ENCODE measurements around the gene C19orf12. TPM values are rescaled to one million over a fixed set of nuclear protein-coding genes. Genes with fewer than 3 reads are reported as not detected.

Gene C19orf12
- total and polyA plus RNA-seq, 2 experiments from 2014 or later, result 11.4 to 17.2 TPM

DNA sequence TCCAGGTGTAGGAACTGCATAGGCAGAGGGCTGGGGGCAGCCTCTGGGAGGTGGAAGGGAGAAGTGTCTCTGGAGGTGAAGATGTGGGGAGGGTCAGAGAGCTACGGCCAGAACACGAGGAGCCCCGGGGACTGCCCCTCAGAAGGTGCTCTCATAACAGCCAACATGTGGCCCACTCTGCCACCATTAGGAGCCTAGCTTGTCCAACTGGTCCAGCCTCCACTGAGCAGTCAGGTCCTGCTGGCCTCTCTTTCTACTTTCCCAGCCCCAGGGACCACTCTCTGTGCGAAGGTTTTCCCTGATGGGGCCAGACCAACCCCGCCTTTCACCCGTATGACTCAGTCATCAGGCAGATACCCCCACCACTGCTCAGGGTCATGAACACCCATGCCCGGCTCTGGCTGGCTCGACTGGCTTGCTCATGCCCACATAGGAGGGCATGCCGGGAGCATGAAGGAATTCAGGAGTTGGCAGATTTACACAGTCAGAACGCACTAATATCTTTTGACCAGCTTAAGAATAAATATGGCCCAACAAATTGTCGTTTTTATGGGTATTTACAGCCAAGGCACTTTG, 37.5 kb upstream of the C19orf12 start (continued):
- TF ChIP-seq ZNF462 (CRISPR knock-in tag; IDR thresholded peaks at IDR 0.05), result no peak
- TF ChIP-seq, protein P1, sequence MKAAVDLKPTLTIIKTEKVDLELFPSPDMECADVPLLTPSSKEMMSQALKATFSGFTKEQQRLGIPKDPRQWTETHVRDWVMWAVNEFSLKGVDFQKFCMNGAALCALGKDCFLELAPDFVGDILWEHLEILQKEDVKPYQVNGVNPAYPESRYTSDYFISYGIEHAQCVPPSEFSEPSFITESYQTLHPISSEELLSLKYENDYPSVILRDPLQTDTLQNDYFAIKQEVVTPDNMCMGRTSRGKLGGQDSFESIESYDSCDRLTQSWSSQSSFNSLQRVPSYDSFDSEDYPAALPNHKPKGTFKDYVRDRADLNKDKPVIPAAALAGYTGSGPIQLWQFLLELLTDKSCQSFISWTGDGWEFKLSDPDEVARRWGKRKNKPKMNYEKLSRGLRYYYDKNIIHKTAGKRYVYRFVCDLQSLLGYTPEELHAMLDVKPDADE (IDR thresholded peaks at IDR 0.05), result no peak
- no peak for TF ChIP-seq EZH2 (IDR thresholded peaks at IDR 0.05; ENCODE audit: low read depth, unreplicated experiment)
- no peak for TF ChIP-seq CTCF (conservative IDR thresholded peaks at IDR 0.05; ENCODE audit: low read depth in 2 of 2)

- Mint-ChIP-seq H3K36me3 (ENCODE audit: low read depth) (no peaks in the 10 kb centered on the region), H3K9me3 (peaks cover 2% of the 10 kb centered on the region; the same call in 1 of the 3 replicates), H3K27me3 (ENCODE audit: insufficient read depth, low read depth, poor library complexity) (no peaks in the 10 kb centered on the region), H3K27ac (no peak overlapping the region), H3K4me3 (no peak overlapping the region), H3K4me1 (no peaks in the 10 kb centered on the region)
- no peak overlapping the region for H3K27ac ChIP-seq (ENCODE audit: low read depth)
- H3K36me3 ChIP-seq (ENCODE audit: insufficient read depth), result no peaks in the 10 kb centered on the region
- H3F3A ChIP-seq (replicated peaks; ENCODE audit: low read depth), result no peaks in the 10 kb centered on the region
- H3K9me2 ChIP-seq (ENCODE audit: insufficient read depth), result no peaks in the 10 kb centered on the region
- H2AFZ ChIP-seq, result no peak overlapping the region
- no peak overlapping the region for H3K4me3 ChIP-seq
- ATAC-seq (no peak), DNase-seq (ENCODE audit: low spot score) (no peak)
- H3K27me3 ChIP-seq (ENCODE audit: insufficient read depth), result no peaks in the 10 kb centered on the region
- H4K20me1 ChIP-seq (replicated peaks; ENCODE audit: insufficient read depth), result no peaks in the 10 kb centered on the region
- H3K4me1 ChIP-seq (ENCODE audit: insufficient read depth), result no peaks in the 10 kb centered on the region
- H3K79me2 ChIP-seq (replicated peaks; ENCODE audit: insufficient read depth), result no peaks in the 10 kb centered on the region
- H3K4me2 ChIP-seq, result no peak overlapping the region
- TF ChIP-seq JUNB (IDR thresholded peaks at IDR 0.05; ENCODE audit: unreplicated experiment) (no peak), EZH2 (IDR thresholded peaks at IDR 0.05; ENCODE audit: low read depth, unreplicated experiment) (no peak), STAT1 (IDR thresholded peaks at IDR 0.05; ENCODE audit: unreplicated experiment) (no peak), ZNF462 (CRISPR knock-in tag; IDR thresholded peaks at IDR 0.05) (no peak)
Measured at GRCh38 chr19:29751932-29752331, 36.9 kb upstream of the C19orf12 start.
